T-helper 9 cell (primary cell): ENCODE results near the gene JAGN1.
"Not testable (repeated sequence)": the region's sequence is repeated elsewhere in the genome, so short reads cannot be mapped to it uniquely, and the experiment has no call there.

Source experiments
- DNase-seq: peaks from one replicate; pipeline ENCODE4 v3.0.0-alpha.2; 2020

JAGN1 gene

GRCh38 chr3:9867106-9867505 is 23.3 kb upstream of the JAGN1 start:
- DNase-seq, result no peak

GRCh38 chr3:9869955-9870354 is 20.5 kb upstream of the JAGN1 start:
- no peak for DNase-seq

GRCh38 chr3:9870978-9871377 is 19.4 kb upstream of the JAGN1 start:
- DNase-seq, result no peak

- DNase-seq, result not testable (repeated sequence)
These were observed 18.3 kb upstream of the JAGN1 start for GRCh38 chr3:9872067-9872466.

GRCh38 chr3:9875448-9875847 is 15.0 kb upstream of the JAGN1 start:
- no peak for DNase-seq

- not testable (repeated sequence) for DNase-seq
These were observed 14.2 kb upstream of the JAGN1 start for GRCh38 chr3:9876255-9876654.

- DNase-seq, result no peak
These were observed 13.4 kb upstream of the JAGN1 start for GRCh38 chr3:9876991-9877390.

GRCh38 chr3:9878700-9879099 is 11.7 kb upstream of the JAGN1 start:
- DNase-seq, result no peak

- no peak for DNase-seq
These were observed 10.4 kb upstream of the JAGN1 start, which contains the start of gene CIDEC for GRCh38 chr3:9879830-9880549. Gene CIDEC (minus strand): TSS chr3:9880253. CDS start chr3:9878486, 1,767 bp downstream.

- no peak for DNase-seq
These were observed 9.0 kb upstream of the JAGN1 start for GRCh38 chr3:9881441-9881840.

- no peak for DNase-seq
These were observed 6.5 kb upstream of the JAGN1 start for GRCh38 chr3:9883706-9884554.

GRCh38 chr3:9884555-9885165 is 5.8 kb upstream of the JAGN1 start:
- no peak for DNase-seq

- DNase-seq, result no peak
These were observed 4.1 kb upstream of the JAGN1 start for GRCh38 chr3:9886328-9886727.

- DNase-seq, result no peak
These were observed 2.9 kb upstream of the JAGN1 start for GRCh38 chr3:9887480-9887879.

GRCh38 chr3:9888540-9888939 is 1.9 kb upstream of the JAGN1 start:
- no peak for DNase-seq

- no peak for DNase-seq
These were observed 1.0 kb upstream of the JAGN1 start for GRCh38 chr3:9889405-9889804.

- DNase-seq, result no peak
These were observed 737 bp downstream of the JAGN1 start for GRCh38 chr3:9891072-9891622.

GRCh38 chr3:9893739-9894138 is 3.3 kb downstream of the JAGN1 start:
- DNase-seq, result no peak

- not testable (repeated sequence) for DNase-seq
These were observed 5.3 kb downstream of the JAGN1 start for GRCh38 chr3:9895715-9896114.

GRCh38 chr3:9896755-9897407 is 6.5 kb downstream of the JAGN1 start:
- DNase-seq, result not testable (repeated sequence)

GRCh38 chr3:9897408-9898372 is 7.3 kb downstream of the JAGN1 start:
- DNase-seq, result no peak
